Measurements from ENCODE around the gene MRPS2.

DNA sequence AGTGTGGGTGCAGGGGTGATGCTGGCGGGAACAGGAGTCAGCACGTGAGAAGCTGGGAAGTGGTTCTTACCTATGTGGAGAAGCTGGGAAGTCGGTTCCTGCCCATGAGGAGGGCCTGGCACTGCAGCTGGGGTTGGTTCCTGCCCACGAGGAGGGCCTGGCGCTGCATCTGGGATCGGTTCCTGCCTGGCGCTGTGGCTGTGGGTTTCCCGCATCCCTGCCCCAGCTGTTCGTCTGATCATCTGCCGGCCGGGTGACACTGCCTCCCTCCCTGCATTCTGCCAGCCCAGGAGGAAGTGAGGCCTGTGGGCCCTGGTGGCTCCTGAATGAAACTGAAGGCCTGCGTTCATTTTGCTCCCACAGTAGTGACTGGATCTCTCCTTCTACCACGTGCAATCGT lies 50.5 kb downstream of the MRPS2 start:
- TF ChIP-seq, protein P1, sequence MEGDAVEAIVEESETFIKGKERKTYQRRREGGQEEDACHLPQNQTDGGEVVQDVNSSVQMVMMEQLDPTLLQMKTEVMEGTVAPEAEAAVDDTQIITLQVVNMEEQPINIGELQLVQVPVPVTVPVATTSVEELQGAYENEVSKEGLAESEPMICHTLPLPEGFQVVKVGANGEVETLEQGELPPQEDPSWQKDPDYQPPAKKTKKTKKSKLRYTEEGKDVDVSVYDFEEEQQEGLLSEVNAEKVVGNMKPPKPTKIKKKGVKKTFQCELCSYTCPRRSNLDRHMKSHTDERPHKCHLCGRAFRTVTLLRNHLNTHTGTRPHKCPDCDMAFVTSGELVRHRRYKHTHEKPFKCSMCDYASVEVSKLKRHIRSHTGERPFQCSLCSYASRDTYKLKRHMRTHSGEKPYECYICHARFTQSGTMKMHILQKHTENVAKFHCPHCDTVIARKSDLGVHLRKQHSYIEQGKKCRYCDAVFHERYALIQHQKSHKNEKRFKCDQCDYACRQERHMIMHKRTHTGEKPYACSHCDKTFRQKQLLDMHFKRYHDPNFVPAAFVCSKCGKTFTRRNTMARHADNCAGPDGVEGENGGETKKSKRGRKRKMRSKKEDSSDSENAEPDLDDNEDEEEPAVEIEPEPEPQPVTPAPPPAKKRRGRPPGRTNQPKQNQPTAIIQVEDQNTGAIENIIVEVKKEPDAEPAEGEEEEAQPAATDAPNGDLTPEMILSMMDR (IDR thresholded peaks at IDR 0.05; ENCODE audit: poor library complexity, severe bottlenecking): no peak
- TF ChIP-seq POLR2AphosphoS5 (IDR thresholded peaks at IDR 0.05) (no peak), TAF1 (IDR thresholded peaks at IDR 0.05; ENCODE audit: low read depth) (no peak), SMC3 (conservative IDR thresholded peaks at IDR 0.05; ENCODE audit: poor library complexity) (no peak), RAD21 (conservative IDR thresholded peaks at IDR 0.05) (no peak), REST (IDR thresholded peaks at IDR 0.05; ENCODE audit: borderline replicate concordance) (no peak), EZH2 (IDR thresholded peaks at IDR 0.05; ENCODE audit: borderline replicate concordance, insufficient read depth, low read length, poor library complexity, severe bottlenecking) (no peak), EP300 (conservative IDR thresholded peaks at IDR 0.05; ENCODE audit: poor library complexity, severe bottlenecking) (no peak)

Measured in neural cell (in vitro differentiated cells).